CD8-positive, alpha-beta memory T cell (primary cell): Measurements from ENCODE around the gene APP. TPM values are rescaled to one million over a fixed set of nuclear protein-coding genes. Genes with fewer than 3 reads are reported as not detected.
A peak's percentile ranks its signal among the peaks of the same experiment; 100 is the strongest.

Experiments used
- CTCF ChIA-PET: fragments of 350-600 bp; sonication (Branson Sonifier 250); formaldehyde crosslinking; loops from one replicate; lab custom pipeline; 2021; ENCODE audit warnings: antibody characterized with exemption; lab: Charles Lee
- POLR2A ChIA-PET: fragments of 350-600 bp; sonication (Branson Sonifier 250); formaldehyde crosslinking; loops from one replicate; lab custom pipeline; 2021; ENCODE audit warnings: antibody characterized with exemption; lab: Charles Lee
- DNase-seq, 5 donors: peaks; one replicate each; pipeline versions ENCODE4 v3.0.0 to v3.0.0-alpha.2; 2020 to 2022; ENCODE audit warnings: mixed read lengths in 1 of 5
- H3K27ac ChIP-seq: one replicate; pipeline ENCODE4 v1.7.0; 2013; ENCODE audit warnings: low read depth, mild to moderate bottlenecking, low read length, moderate library complexity
- H3K27me3 ChIP-seq: 2 replicates; pipeline ENCODE4 v1.7.0; 2013; ENCODE audit warnings: low read length, mild to moderate bottlenecking; ENCODE audit not compliant: insufficient read depth, poor library complexity, severe bottlenecking
- H3K36me3 ChIP-seq: 2 replicates; pipeline ENCODE4 v1.7.0; 2013; ENCODE audit warnings: mild to moderate bottlenecking, low read length, moderate library complexity; ENCODE audit not compliant: insufficient read depth
- H3K4me1 ChIP-seq: 2 replicates; pipeline ENCODE4 v1.7.0; 2013; ENCODE audit warnings: mild to moderate bottlenecking, low read length, moderate library complexity; ENCODE audit not compliant: insufficient read depth
- H3K4me3 ChIP-seq: 2 replicates; pipeline ENCODE4 v1.7.0; 2013; ENCODE audit warnings: mild to moderate bottlenecking, low read length
- H3K9me3 ChIP-seq: 2 replicates; pipeline ENCODE4 v1.7.0; 2013; ENCODE audit warnings: mild to moderate bottlenecking, low read length
- H3K27ac Mint-ChIP-seq, 8 donors: one replicate each; pipeline ENCODE4 v1.8.0; 2020 to 2021; ENCODE audit warnings: mixed read lengths in 8 of 8, mild to moderate bottlenecking in 6 of 8, inconsistent platforms in 3 of 8, moderate library complexity in 3 of 8
- H3K27me3 Mint-ChIP-seq, 2 donors: one replicate each; pipeline ENCODE4 v1.8.0; 2020 to 2021; ENCODE audit warnings: mixed read lengths in 2 of 2, mild to moderate bottlenecking in 1 of 2, moderate library complexity in 1 of 2
- H3K36me3 Mint-ChIP-seq, 3 donors: one replicate each; pipeline ENCODE4 v1.8.0; 2020 to 2021; ENCODE audit warnings: mixed read lengths in 3 of 3, inconsistent platforms in 1 of 3, mild to moderate bottlenecking in 1 of 3
- H3K4me1 Mint-ChIP-seq, 3 donors: one replicate each; pipeline ENCODE4 v1.8.0; 2020 to 2021; ENCODE audit warnings: mixed read lengths in 3 of 3, inconsistent platforms in 1 of 3, mild to moderate bottlenecking in 1 of 3
- H3K4me3 Mint-ChIP-seq, 7 donors: one replicate each; pipeline ENCODE4 v1.8.0; 2020 to 2021; ENCODE audit warnings: mixed read lengths in 7 of 7, mild to moderate bottlenecking in 6 of 7, moderate library complexity in 4 of 7, inconsistent platforms in 2 of 7
- H3K9me3 Mint-ChIP-seq, 5 donors: one replicate each; pipeline ENCODE4 v1.8.0; 2020 to 2022; ENCODE audit warnings: mixed read lengths in 5 of 5, mild to moderate bottlenecking in 3 of 5, moderate library complexity in 2 of 5, inconsistent platforms in 1 of 5
- polyA plus RNA-seq: library from polyadenylated mRNA; unstranded; fragments of 300-500 nt; fragmentation: Illumina TruSeq; gene quantifications from one replicate; pipeline ENCODE4 v1.2.3, GENCODE V29; 2021
- total RNA-seq, 2 experiments: library from RNA; stranded (reverse); gene quantifications; one replicate each; pipeline ENCODE4 v1.2.3, GENCODE V29; 2021

The APP gene
- total and polyA plus RNA-seq, 3 experiments from 2014 or later = 5.3 to 15.3 (median 15.2) TPM

DNA sequence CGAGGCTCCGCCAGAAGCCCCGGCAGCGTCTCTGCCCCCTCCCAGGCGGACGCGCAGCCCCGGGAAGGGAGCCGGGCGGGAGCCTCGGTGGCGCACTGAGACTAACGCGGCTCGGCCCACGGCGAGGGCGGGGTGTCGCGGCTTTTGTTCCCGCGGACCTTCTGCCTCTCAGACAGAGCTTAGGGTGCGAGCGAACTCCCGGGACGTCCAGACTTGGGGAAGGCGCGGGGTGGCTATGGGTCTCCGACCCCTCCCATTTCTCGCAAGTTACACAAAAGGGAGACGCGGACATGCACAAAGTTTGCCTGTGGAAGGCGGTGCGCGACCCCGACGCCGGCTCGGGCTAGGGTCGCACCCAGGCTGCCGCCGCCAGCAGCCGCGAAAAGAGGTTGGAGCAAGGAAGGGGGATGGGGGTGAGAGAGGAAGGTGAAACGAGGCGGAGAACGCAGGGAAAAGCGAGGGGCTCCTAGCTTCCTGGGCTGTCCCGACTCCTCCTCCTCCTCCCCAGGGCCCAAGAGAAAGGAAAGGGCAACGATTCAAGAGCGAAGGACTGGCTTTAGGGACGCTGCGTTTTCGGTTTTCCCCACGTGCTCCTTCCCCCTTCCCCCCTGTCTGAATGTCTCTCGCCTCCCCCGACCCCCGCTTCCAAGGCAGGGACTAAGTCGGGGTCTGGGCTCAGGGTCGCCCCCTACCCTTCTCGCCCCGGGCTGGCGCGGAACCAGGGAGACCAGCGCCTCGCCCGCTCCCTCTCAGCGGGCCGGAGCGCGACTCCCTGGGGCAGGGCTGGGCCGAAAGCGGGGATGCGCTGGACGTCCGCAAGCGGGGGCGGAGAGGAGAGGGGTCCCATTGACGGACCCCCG, 729 bp downstream of the APP start:
- Histone ChIP-seq H3K4me3 (peak overlapping the region; percentile 74), H3K9me3 (no peaks in the 10 kb centered on the region), H3K27me3 (no peaks in the 10 kb centered on the region), H3K36me3 (no peaks in the 10 kb centered on the region), H3K4me1 (peaks cover 10% of the 10 kb centered on the region), H3K27ac (no peak overlapping the region)
- CTCF ChIA-PET = interaction anchor here (1.1 to 2.7 kb wide), 2 partner anchors 10 to 12 kb away, joined by 3 to 10 read pairs; no protein-coding TSS in a partner anchor
- peak overlapping the region in 3 of 8 donors; percentile 41 to 89 (median 43) for H3K27ac Mint-ChIP-seq
- DNase-seq = peak in 1 of 5 donors; percentile 37
- POLR2A ChIA-PET = no interaction called here
- no peaks in the 10 kb centered on the region for H3K36me3 Mint-ChIP-seq
- H3K27me3 Mint-ChIP-seq = peaks cover 17 to 48% of the 10 kb centered on the region in 2 donors
- peaks cover 12 to 23% (median 19%) of the 10 kb centered on the region in 3 donors for H3K4me1 Mint-ChIP-seq
- H3K4me3 Mint-ChIP-seq = peak overlapping the region; percentile 86 to 95 (median 92)
- no peaks in the 10 kb centered on the region for H3K9me3 Mint-ChIP-seq

DNA sequence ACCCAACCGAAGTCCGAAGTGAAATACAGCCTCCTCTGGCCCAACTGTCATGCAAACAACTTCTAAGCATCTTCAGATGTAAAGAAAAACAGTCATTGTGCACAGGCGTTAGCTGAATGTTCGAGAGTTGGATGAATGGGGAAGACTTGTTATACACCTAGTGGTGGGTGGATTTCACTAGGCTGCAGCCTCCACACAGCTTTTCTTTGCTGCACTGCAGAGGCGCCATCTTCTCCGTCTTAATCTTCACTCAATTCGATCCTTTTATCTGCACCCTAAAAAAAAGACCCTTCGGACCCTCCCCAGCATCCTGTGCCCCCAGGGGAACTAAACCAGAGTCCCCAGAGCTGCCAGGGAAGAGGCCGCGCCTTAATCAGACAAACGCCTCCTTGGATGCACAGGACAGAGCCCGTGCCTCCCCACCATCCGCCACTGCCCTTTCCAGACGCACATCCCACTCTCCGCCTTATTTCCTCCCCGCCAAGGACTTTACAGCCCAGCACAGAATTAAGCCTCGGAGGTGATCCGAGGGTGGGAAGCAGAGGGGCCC, 1.4 kb downstream of the APP start:
- ChIA-PET POLR2A (no interaction called here), CTCF (interaction anchor here (1.1 to 2.7 kb wide), 2 partner anchors 9 to 11 kb away, joined by 3 to 10 read pairs; no protein-coding TSS in a partner anchor)
- peak in 2 of 5 donors; percentile 26 to 40 for DNase-seq

DNA sequence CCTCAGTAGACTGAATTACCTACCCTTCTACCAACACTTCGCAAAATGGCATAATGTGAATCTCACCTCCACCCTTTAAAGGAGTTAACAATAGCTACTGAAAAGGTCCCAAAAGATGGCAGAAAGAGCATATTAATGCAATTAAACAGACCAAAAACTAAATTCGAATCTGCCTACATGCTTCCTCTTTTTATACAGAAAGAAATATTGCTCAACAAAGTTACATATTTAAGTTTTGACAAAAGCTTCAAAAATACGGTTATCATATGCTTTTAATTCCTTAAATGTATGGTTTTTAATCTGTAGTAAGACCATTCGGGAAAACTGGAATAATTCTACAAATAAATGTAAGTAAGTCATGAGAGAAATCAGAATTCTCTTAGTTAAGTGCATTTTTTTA, 2.2 kb downstream of the APP start:
- H3K27ac Mint-ChIP-seq = no peak overlapping the region
- peaks cover 10% of the 10 kb centered on the region for H3K4me1 ChIP-seq
- H3K4me3 ChIP-seq = no peak overlapping the region

More for the DNA sequence above, 1.4 kb downstream of the APP start:
- H3K27ac Mint-ChIP-seq = peak overlapping the region in 4 of 8 donors; percentile 61 to 87 (median 76)
- Histone ChIP-seq H3K9me3 (no peaks in the 10 kb centered on the region), H3K4me1 (peaks cover 10% of the 10 kb centered on the region), H3K27ac (no peak overlapping the region), H3K4me3 (peak overlapping the region; percentile 74), H3K27me3 (no peaks in the 10 kb centered on the region), H3K36me3 (no peaks in the 10 kb centered on the region)
- H3K4me3 Mint-ChIP-seq = peak overlapping the region; percentile 86 to 95 (median 90)
- H3K27me3 Mint-ChIP-seq = peaks cover 17 to 49% of the 10 kb centered on the region in 2 donors
- peaks cover 12 to 23% (median 19%) of the 10 kb centered on the region in 3 donors for H3K4me1 Mint-ChIP-seq
- no peaks in the 10 kb centered on the region for H3K36me3 Mint-ChIP-seq
- H3K9me3 Mint-ChIP-seq = no peaks in the 10 kb centered on the region

DNA sequence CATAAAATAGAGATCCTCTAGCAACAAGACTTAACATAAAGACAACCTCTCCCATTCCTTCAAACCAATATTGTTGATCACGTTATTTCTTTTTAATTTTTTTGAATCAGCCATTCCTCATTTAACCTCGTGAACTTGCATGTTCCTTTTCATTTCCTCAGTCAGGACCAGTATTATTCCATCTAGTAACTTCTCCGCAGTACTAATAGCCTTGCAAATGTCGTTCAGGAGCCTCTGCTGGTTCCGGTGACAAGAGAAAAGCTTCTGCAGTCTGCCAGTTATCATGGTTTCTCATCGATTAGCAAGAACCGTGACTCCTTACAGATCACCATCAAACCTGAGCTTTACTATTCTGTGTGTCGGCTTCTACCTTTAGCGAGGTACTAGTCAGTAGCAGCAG, 3.0 kb downstream of the APP start:
- H3K36me3 Mint-ChIP-seq = no peaks in the 10 kb centered on the region
- Histone ChIP-seq H3K4me3 (no peak overlapping the region), H3K4me1 (peaks cover 10% of the 10 kb centered on the region), H3K27ac (no peak overlapping the region), H3K36me3 (no peaks in the 10 kb centered on the region), H3K9me3 (no peaks in the 10 kb centered on the region), H3K27me3 (no peaks in the 10 kb centered on the region)
- H3K4me3 Mint-ChIP-seq = peak overlapping the region in 1 of 7 donors; percentile 95
- DNase-seq = no peak
- H3K9me3 Mint-ChIP-seq = no peaks in the 10 kb centered on the region
- POLR2A ChIA-PET = no interaction called here
- peaks cover 8 to 42% of the 10 kb centered on the region in 2 donors for H3K27me3 Mint-ChIP-seq
- CTCF ChIA-PET = no interaction called here
- peaks cover 12 to 23% (median 19%) of the 10 kb centered on the region in 3 donors for H3K4me1 Mint-ChIP-seq
- H3K27ac Mint-ChIP-seq = no peak overlapping the region

More for the DNA sequence above, 2.2 kb downstream of the APP start:
- H3K27ac ChIP-seq = no peak overlapping the region
- POLR2A ChIA-PET = no interaction called here
- Mint-ChIP-seq H3K27me3 (peaks cover 10 to 42% of the 10 kb centered on the region in 2 donors), H3K36me3 (no peaks in the 10 kb centered on the region), H3K9me3 (no peaks in the 10 kb centered on the region), H3K4me1 (peaks cover 12 to 23% (median 19%) of the 10 kb centered on the region in 3 donors), H3K4me3 (peak overlapping the region in 6 of 7 donors; percentile 86 to 95 (median 91))
- DNase-seq = no peak
- no peaks in the 10 kb centered on the region for H3K36me3 ChIP-seq
- no peaks in the 10 kb centered on the region for H3K27me3 ChIP-seq
- H3K9me3 ChIP-seq = no peaks in the 10 kb centered on the region
- CTCF ChIA-PET = interaction anchor here (1.1 kb wide), 1 partner anchor 11 kb away, joined by 3 read pairs; no protein-coding TSS in a partner anchor

DNA sequence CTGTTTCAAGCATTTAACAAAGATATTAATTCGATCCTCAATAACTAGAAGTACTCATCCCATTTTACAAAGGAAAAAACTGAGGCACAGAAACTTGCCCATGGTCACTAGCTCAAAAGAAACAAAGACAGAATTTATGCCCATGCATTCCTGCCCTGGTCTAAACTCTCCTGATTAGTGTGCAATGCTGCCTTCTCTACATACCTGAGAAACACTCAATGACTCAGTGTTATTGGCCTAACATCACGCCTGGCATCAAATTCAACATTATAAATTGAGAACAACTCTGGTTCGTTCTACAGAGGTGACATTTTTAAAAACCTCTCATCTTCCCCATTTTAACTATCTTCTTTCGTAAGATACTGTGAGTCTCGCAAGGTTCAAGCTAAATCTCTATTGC, 5.2 kb downstream of the APP start:
- no peak for DNase-seq
- Mint-ChIP-seq H3K36me3 (no peaks in the 10 kb centered on the region), H3K4me3 (no peak overlapping the region), H3K27ac (no peak overlapping the region), H3K9me3 (no peaks in the 10 kb centered on the region), H3K27me3 (peaks cover 6 to 34% of the 10 kb centered on the region in 2 donors), H3K4me1 (peaks cover 6 to 12% (median 7%) of the 10 kb centered on the region in 3 donors)
- Histone ChIP-seq H3K4me3 (no peak overlapping the region), H3K9me3 (no peaks in the 10 kb centered on the region), H3K36me3 (no peaks in the 10 kb centered on the region), H3K27me3 (no peaks in the 10 kb centered on the region), H3K27ac (no peak overlapping the region), H3K4me1 (peaks cover 5% of the 10 kb centered on the region)
- ChIA-PET POLR2A (no interaction called here), CTCF (no interaction called here)

DNA sequence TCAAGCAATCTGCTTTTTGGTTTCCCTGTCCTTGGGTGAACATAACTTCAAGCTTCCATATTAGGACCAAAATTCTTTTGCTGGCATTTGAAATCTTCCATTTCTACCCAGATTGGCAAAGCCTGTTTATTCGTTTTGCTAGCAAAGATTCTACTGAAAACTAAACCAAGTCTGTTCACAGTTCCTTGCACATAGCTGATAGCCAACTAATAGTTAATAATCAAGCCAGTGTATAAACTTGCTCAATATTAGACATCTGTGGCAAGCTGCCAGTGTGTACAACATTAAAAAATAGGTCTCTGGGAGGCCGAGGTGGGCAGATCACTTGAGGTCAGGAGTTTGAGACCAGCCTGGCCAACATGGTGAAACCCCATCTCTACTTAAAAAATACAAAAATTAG, 6.3 kb downstream of the APP start:
- no peaks in the 10 kb centered on the region for H3K36me3 Mint-ChIP-seq
- peaks cover 5% of the 10 kb centered on the region for H3K4me1 ChIP-seq
- peaks cover 9 to 33% of the 10 kb centered on the region in 2 donors for H3K27me3 Mint-ChIP-seq
- no peaks in the 10 kb centered on the region for H3K9me3 Mint-ChIP-seq
- no peak overlapping the region for H3K4me3 Mint-ChIP-seq
- H3K9me3 ChIP-seq = no peaks in the 10 kb centered on the region
- no peak overlapping the region for H3K27ac Mint-ChIP-seq
- H3K4me1 Mint-ChIP-seq = peaks cover 6 to 11% (median 7%) of the 10 kb centered on the region in 3 donors
- no peaks in the 10 kb centered on the region for H3K36me3 ChIP-seq
- no peaks in the 10 kb centered on the region for H3K27me3 ChIP-seq
- no peak overlapping the region for H3K4me3 ChIP-seq
- CTCF ChIA-PET = interaction anchor here (0.7 kb wide), 1 partner anchor 544 kb away, joined by 3 read pairs; no protein-coding TSS in a partner anchor
- H3K27ac ChIP-seq = no peak overlapping the region
- no peak for DNase-seq
- POLR2A ChIA-PET = no interaction called here

DNA sequence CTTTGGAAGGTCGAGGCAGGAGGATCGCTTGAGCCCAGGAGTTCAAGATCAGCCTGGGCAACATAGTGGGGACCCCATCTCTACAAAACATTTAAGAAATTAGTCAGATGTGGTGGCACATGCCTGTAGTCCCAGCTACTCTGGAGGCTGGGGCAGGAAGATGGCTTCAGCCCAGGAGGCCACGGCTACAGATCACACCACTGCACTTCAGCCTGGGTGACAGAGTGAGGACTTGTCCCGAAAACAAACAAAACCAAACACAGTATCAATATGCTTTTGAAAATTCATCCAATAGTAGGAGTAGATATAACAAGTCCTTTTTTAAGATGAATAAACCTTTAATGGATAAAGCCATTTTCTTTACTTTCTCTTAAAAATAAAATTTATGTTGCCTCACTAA, 8.5 kb downstream of the APP start:
- Mint-ChIP-seq H3K36me3 (no peaks in the 10 kb centered on the region), H3K27ac (no peak overlapping the region), H3K4me3 (no peak overlapping the region), H3K4me1 (no peaks in the 10 kb centered on the region), H3K27me3 (peaks cover 3 to 14% of the 10 kb centered on the region in 2 donors), H3K9me3 (no peaks in the 10 kb centered on the region)
- no peak overlapping the region for H3K27ac ChIP-seq
- no peak overlapping the region for H3K4me3 ChIP-seq
- peaks cover 8% of the 10 kb centered on the region for H3K4me1 ChIP-seq
- no peaks in the 10 kb centered on the region for H3K9me3 ChIP-seq
- ChIA-PET CTCF (no interaction called here), POLR2A (no interaction called here)
- no peaks in the 10 kb centered on the region for H3K36me3 ChIP-seq
- DNase-seq = no peak
- H3K27me3 ChIP-seq = no peaks in the 10 kb centered on the region

DNA sequence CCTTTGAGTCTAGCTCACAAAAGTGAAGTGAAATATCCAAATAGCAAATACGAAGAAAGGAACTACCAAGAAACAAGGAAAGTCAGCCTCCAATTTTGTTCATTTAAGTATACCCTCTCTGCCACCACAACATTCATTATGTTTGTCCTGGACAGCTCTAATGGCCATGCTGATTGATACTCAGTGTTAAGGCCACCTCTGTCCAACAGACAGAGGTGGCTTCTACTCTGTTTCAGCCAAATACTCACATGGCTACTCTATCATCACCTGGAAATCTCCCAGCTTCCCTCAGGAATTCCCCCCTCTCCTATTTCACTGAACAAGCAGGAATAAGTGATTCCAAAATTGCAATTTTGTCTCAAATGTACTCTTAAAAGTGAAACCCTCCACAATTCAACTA, 10.7 kb downstream of the APP start:
- H3K4me3 Mint-ChIP-seq = no peak overlapping the region
- DNase-seq = no peak
- Histone ChIP-seq H3K9me3 (no peaks in the 10 kb centered on the region), H3K27me3 (no peaks in the 10 kb centered on the region), H3K36me3 (no peaks in the 10 kb centered on the region), H3K4me1 (peaks cover 8% of the 10 kb centered on the region), H3K27ac (no peak overlapping the region), H3K4me3 (no peak overlapping the region)
- H3K27me3 Mint-ChIP-seq = peaks cover 3 to 8% of the 10 kb centered on the region in 2 donors
- no peaks in the 10 kb centered on the region for H3K9me3 Mint-ChIP-seq
- no peaks in the 10 kb centered on the region for H3K4me1 Mint-ChIP-seq
- ChIA-PET POLR2A (no interaction called here), CTCF (interaction anchor here (2.2 kb wide), 1 partner anchor 10 kb away, joined by 10 read pairs; the partner anchor contains the start of gene APP)
- H3K36me3 Mint-ChIP-seq = no peaks in the 10 kb centered on the region
- no peak overlapping the region for H3K27ac Mint-ChIP-seq
